Measurements from ENCODE around the gene SLC39A11.

The SLC39A11 gene

DNA sequence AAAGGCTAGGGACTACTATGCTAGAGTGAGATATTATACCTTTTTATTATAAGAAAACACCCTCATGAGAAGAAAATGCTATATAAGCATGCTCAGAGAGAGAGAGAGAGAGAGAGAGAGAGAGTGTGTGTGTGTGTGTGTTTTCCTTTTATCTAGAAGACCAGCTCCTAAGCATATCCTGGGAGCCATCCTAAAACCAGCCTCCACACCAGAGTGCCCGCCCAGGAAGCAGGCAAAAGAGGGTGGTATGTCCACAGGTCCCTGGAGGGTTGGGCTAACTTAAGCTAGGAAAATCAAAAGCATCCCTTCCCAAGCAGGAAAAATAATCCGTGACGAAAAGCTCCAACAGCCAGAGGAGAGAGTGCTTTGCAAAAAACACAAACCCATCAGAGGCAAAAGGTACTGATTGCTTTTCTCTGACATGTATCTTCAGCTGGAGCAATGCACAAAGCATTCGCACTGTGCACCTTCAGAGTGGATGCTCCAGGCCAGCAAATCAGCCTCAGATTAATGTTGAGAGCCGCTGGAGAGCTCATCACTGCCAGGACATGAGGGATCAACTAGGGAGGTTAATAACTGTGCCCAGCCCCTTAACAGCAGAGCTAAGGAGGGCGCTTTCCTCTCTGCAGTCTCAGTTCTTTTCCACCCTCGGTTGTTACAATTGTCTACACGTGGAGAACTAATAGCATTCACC, 125.1 kb downstream of the SLC39A11 start:
- no peak for DNase-seq (ENCODE audit: extremely low spot score)
- POLR2A ChIA-PET, result no interaction called here
- CTCF ChIA-PET, result interaction anchor here (5.5 kb wide), 1 partner anchor 19 kb away, joined by 17 read pairs; no protein-coding TSS in a partner anchor
- TF ChIP-seq, protein P1, sequence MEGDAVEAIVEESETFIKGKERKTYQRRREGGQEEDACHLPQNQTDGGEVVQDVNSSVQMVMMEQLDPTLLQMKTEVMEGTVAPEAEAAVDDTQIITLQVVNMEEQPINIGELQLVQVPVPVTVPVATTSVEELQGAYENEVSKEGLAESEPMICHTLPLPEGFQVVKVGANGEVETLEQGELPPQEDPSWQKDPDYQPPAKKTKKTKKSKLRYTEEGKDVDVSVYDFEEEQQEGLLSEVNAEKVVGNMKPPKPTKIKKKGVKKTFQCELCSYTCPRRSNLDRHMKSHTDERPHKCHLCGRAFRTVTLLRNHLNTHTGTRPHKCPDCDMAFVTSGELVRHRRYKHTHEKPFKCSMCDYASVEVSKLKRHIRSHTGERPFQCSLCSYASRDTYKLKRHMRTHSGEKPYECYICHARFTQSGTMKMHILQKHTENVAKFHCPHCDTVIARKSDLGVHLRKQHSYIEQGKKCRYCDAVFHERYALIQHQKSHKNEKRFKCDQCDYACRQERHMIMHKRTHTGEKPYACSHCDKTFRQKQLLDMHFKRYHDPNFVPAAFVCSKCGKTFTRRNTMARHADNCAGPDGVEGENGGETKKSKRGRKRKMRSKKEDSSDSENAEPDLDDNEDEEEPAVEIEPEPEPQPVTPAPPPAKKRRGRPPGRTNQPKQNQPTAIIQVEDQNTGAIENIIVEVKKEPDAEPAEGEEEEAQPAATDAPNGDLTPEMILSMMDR (IDR thresholded peaks at IDR 0.05; ENCODE audit: control extremely low read depth, extremely low read depth, low read depth, missing control alignments), result no peak

DNA sequence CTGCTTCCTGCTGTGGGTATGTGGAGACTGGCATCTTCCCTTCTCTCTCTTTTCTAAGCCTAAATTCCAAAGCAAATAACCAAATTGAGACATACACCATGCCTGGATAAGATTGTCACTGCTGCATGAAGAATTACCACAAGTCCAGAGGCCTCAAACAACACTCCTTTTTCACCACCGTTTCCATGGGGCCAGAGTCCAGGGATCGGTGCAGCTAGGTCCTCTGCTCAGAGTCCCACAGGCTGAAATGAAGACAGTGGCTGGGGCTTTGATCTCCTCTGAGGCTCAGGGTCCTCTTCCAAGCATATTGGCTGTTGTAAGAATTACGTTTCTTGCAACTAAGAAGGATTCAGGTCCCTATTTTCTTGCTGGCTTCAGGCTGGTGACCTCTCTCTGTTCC, 130.4 kb downstream of the SLC39A11 start:
- CTCF ChIA-PET, result interaction anchor here (1.0 to 1.3 kb wide), 3 partner anchors 24 to 205 kb away, joined by 3 to 5 read pairs (median 3); no protein-coding TSS in a partner anchor
- POLR2A ChIA-PET, result no interaction called here

DNA sequence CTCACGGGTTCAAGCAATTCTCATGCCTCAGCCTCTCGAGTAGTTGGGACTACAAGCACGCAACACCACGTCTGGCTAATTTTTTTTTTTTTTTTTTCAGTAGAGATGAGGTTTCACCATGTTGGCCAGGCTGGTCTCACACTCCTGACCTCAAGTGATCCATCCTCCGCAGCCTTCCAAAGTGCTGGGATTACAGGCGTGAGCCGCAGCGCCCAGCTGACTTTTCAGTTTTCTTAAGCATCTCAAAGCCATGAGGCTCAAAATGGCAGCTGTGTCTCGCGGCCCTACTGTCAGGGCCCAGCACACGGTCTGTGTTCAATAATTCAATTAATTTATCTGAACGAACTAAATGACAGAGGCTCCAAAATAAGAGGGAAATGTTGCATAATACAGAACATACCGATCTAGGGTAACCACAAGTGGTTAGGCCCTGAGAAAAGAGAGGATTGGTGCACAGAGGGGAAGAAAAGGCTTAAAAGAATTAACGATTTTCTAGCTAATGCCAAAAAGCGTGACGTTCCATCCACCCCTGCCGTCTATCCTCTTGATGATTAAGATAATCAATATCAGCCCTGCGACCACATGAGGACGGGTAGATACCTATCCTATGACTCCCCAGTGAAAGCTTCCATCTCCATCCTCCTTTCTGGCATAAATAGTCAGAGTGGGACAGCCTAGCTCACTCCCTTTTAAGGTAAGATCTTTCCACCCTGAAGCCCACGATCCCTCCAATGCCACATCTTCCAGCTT, 136.9 kb downstream of the SLC39A11 start:
- TF ChIP-seq, protein P1 (IDR thresholded peaks at IDR 0.05; ENCODE audit: control extremely low read depth, extremely low read depth, low read depth, missing control alignments), result no peak
- POLR2A ChIA-PET, result no interaction called here
- CTCF ChIA-PET, result interaction anchor here (1.2 to 1.6 kb wide), 2 partner anchors 14 to 30 kb away, joined by 3 to 9 read pairs; no protein-coding TSS in a partner anchor
- no peak for DNase-seq (ENCODE audit: extremely low spot score)

More for the DNA sequence above, 130.4 kb downstream of the SLC39A11 start:
- TF ChIP-seq, protein P1 (IDR thresholded peaks at IDR 0.05; ENCODE audit: control extremely low read depth, extremely low read depth, low read depth, missing control alignments), result no peak
- no peak for DNase-seq (ENCODE audit: extremely low spot score)

DNA sequence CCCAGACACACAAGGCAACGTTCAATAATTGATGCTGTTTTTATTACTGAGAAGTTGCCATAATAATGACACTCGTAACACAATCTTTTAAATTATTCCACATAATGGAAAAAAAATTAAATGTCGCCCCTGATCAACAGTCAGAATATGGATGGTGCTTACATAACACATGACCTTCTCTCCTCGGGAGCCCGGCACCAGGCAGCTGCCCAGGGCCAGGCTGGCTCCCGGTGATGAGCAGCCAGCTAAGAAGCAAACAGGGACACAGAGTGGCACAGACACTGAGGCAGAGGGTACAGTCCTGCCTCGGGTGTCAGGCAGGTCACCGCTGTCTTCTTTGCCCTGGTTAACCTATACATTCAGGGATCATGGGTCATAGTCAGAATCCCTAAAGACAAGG, 137.9 kb downstream of the SLC39A11 start:
- DNase-seq (ENCODE audit: extremely low spot score), result no peak
- ChIA-PET POLR2A (interaction anchor here (0.6 kb wide), 1 partner anchor 215 kb away, joined by 3 read pairs; no protein-coding TSS in a partner anchor), CTCF (no interaction called here)
- TF ChIP-seq, protein P1 (IDR thresholded peaks at IDR 0.05; ENCODE audit: control extremely low read depth, extremely low read depth, low read depth, missing control alignments), result no peak

DNA sequence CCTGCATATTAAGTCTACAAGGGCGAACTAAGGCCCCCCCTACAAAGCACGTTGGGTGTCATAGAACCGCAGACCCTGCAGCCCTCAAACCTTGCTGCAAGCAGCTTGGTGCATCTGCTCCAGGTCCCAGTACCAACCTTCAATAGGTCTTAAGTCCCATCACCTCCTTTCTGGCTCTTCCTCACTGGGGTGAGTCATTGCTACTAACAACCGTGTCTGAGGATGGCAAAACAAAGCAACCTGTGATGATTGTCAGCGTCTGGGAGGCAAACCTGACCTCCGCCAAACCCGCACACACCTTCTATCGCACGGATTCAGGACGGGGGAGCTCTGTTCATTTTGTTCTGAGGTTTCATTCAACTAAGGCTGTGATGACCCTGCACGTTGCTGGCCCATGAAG, 138.9 kb downstream of the SLC39A11 start:
- POLR2A ChIA-PET, result no interaction called here
- TF ChIP-seq, protein P1 (IDR thresholded peaks at IDR 0.05; ENCODE audit: control extremely low read depth, extremely low read depth, low read depth, missing control alignments), result no peak
- no peak for DNase-seq (ENCODE audit: extremely low spot score)
- CTCF ChIA-PET, result interaction anchor here (1.4 kb wide), 1 partner anchor 19 kb away, joined by 3 read pairs; no protein-coding TSS in a partner anchor

DNA sequence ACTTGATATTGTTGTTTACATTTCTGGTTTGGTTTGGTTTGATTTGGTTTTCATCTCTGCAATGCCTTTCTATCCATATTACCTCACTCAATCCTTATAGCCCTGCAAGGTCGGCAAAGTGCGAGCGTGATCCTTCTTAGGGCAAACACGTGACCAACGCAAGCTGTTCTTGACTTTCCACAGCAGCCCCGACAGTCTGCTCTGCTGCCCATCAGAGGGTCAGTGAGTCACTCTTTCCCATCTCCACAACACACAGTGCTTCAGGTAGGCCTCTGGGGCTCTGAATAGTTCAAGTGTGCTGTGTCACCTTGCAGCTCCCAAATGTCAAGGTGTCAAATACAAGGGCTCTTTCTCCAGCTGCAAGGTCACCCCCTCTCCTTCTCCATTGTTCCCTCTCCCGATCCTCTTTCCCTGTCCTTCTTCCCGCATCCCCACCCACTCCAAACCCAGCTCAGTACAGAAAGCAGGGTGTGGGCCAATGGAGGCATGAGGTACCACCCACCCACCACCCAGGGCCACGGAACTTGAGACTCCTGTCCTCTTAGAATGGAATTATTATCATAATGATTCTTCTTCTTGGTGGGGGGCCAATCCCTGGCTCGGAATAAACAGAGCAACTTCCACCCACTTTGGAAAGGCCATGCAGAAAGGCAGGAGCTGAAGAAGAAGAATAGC, 139.7 kb downstream of the SLC39A11 start:
- TF ChIP-seq, protein P1 (IDR thresholded peaks at IDR 0.05; ENCODE audit: control extremely low read depth, extremely low read depth, low read depth, missing control alignments), result no peak
- no peak for DNase-seq (ENCODE audit: extremely low spot score)
- ChIA-PET CTCF (interaction anchor here (1.4 kb wide), 1 partner anchor 18 kb away, joined by 3 read pairs; no protein-coding TSS in a partner anchor), POLR2A (no interaction called here)

Measured in GM10248 (cell line).